Neural progenitor cell (in vitro differentiated cells): Measurements from ENCODE around the gene IGHMBP2. TPM values are rescaled to one million over a fixed set of nuclear protein-coding genes. Genes with fewer than 3 reads are reported as not detected.

Source experiments
- DNase-seq: peaks from one replicate; pipeline ENCODE4 v3.0.0-alpha.2; 2016; ENCODE audit warnings: low spot score
- H2AFZ ChIP-seq: fragments of 200-600 bp; sonication (generic); replicated peaks from 2 replicates; pipeline ENCODE4 v1.6.1; 2016; ENCODE audit warnings: antibody characterized with exemption
- H3F3A ChIP-seq: fragments of 200-600 bp; sonication (generic); 2 replicates; pipeline ENCODE4 v1.6.1; 2016; ENCODE audit warnings: antibody characterized with exemption, low read depth
- H3K27ac ChIP-seq: fragments of 200-600 bp; sonication (generic); 2 replicates; pipeline ENCODE4 v1.5.1; 2016; ENCODE audit warnings: mild to moderate bottlenecking
- H3K27me3 ChIP-seq: fragments of 200-600 bp; sonication (generic); 2 replicates; pipeline ENCODE4 v1.6.1; 2016; ENCODE audit warnings: mild to moderate bottlenecking, moderate library complexity
- H3K36me3 ChIP-seq: fragments of 200-600 bp; sonication (generic); 2 replicates; pipeline ENCODE4 v1.5.1; 2016
- H3K4me1 ChIP-seq: fragments of 200-600 bp; sonication (generic); 2 replicates; pipeline ENCODE4 v1.6.1; 2016; ENCODE audit warnings: mixed run types
- H3K4me2 ChIP-seq: fragments of 200-600 bp; sonication (generic); 2 replicates; pipeline ENCODE4 v1.6.1; 2016
- H3K4me3 ChIP-seq: fragments of 200-600 bp; sonication (generic); 2 replicates; pipeline ENCODE4 v1.5.1; 2016
- H3K79me2 ChIP-seq: fragments of 200-600 bp; sonication (generic); 2 replicates; pipeline ENCODE4 v1.6.1; 2016; ENCODE audit warnings: low read depth
- H3K9ac ChIP-seq: fragments of 200-600 bp; sonication (generic); 2 replicates; pipeline ENCODE4 v1.6.1; 2016
- H3K9me3 ChIP-seq: fragments of 200-600 bp; sonication (generic); 2 replicates; pipeline ENCODE4 v1.5.1; 2016; ENCODE audit warnings: low read depth
- H4K20me1 ChIP-seq: fragments of 200-600 bp; sonication (generic); 2 replicates; pipeline ENCODE4 v1.6.1; 2016; ENCODE audit warnings: low read depth
- H3K27ac Mint-ChIP-seq: 3 replicates; pipeline ENCODE4 v1.8.0; 2021; ENCODE audit warnings: mixed read lengths
- H3K27me3 Mint-ChIP-seq: 2 replicates; pipeline ENCODE4 v1.8.0; 2022; ENCODE audit warnings: low read depth, mild to moderate bottlenecking, inconsistent platforms, moderate library complexity, mixed read lengths; ENCODE audit not compliant: insufficient read depth
- H3K36me3 Mint-ChIP-seq: 3 replicates; pipeline ENCODE4 v1.8.0; 2021; ENCODE audit warnings: mixed read lengths
- H3K4me1 Mint-ChIP-seq: 3 replicates; pipeline ENCODE4 v1.8.0; 2021; ENCODE audit warnings: mixed read lengths
- H3K4me3 Mint-ChIP-seq: 3 replicates; pipeline ENCODE4 v1.8.0; 2021; ENCODE audit warnings: mild to moderate bottlenecking, moderate library complexity, mixed read lengths
- H3K9me3 Mint-ChIP-seq: 3 replicates; pipeline ENCODE4 v1.8.0; 2020; ENCODE audit warnings: mixed read lengths
- EZH2 ChIP-seq: fragments of 200-600 bp; sonication (generic); IDR thresholded peaks from 2 replicates; pipeline ENCODE4 v1.6.1; 2017; ENCODE audit warnings: antibody characterized with exemption, mild to moderate bottlenecking, moderate library complexity
- EZH2phosphoT487 ChIP-seq: fragments of 200-600 bp; sonication (generic); IDR thresholded peaks from 2 replicates; pipeline ENCODE4 v1.6.1; 2017; ENCODE audit warnings: antibody characterized with exemption
- total RNA-seq: library from RNA; depleted of rRNA; stranded (reverse); fragments of >200 nt; gene quantifications from 2 replicates; pipeline ENCODE4 v1.2.3, GENCODE V29; 2015; ENCODE audit warnings: low replicate concordance
- TF ChIP-seq, protein P1 (sequence below): fragments of 200-600 bp; sonication (generic); IDR thresholded peaks from 2 replicates; pipeline ENCODE4 v1.5.1; 2017; ENCODE audit warnings: antibody characterized with exemption, mild to moderate bottlenecking

IGHMBP2 gene
- total RNA-seq, 1 donor from 2014 or later, result 13.6 TPM

- H2AFZ ChIP-seq, result no peak overlapping the region
- H3K4me3 ChIP-seq, result no peak overlapping the region
- no peak overlapping the region for H3K27ac ChIP-seq
- H3K9ac ChIP-seq, result no peak overlapping the region
- H3K9me3 ChIP-seq, result no peaks in the 10 kb centered on the region
- Mint-ChIP-seq H3K9me3 (no peaks in the 10 kb centered on the region), H3K36me3 (peaks cover under 1% of the 10 kb centered on the region), H3K27me3 (peaks cover 4% of the 10 kb centered on the region), H3K27ac (no peak overlapping the region), H3K4me3 (no peak overlapping the region), H3K4me1 (no peaks in the 10 kb centered on the region)
- H3K36me3 ChIP-seq, result no peaks in the 10 kb centered on the region
- H3F3A ChIP-seq, result no peaks in the 10 kb centered on the region
- no peaks in the 10 kb centered on the region for H3K4me1 ChIP-seq
- TF ChIP-seq EZH2, result no peak
- TF ChIP-seq, protein P1, sequence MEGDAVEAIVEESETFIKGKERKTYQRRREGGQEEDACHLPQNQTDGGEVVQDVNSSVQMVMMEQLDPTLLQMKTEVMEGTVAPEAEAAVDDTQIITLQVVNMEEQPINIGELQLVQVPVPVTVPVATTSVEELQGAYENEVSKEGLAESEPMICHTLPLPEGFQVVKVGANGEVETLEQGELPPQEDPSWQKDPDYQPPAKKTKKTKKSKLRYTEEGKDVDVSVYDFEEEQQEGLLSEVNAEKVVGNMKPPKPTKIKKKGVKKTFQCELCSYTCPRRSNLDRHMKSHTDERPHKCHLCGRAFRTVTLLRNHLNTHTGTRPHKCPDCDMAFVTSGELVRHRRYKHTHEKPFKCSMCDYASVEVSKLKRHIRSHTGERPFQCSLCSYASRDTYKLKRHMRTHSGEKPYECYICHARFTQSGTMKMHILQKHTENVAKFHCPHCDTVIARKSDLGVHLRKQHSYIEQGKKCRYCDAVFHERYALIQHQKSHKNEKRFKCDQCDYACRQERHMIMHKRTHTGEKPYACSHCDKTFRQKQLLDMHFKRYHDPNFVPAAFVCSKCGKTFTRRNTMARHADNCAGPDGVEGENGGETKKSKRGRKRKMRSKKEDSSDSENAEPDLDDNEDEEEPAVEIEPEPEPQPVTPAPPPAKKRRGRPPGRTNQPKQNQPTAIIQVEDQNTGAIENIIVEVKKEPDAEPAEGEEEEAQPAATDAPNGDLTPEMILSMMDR, result no peak
- TF ChIP-seq EZH2phosphoT487, result no peak
- H4K20me1 ChIP-seq, result no peaks in the 10 kb centered on the region
- H3K27me3 ChIP-seq, result no peaks in the 10 kb centered on the region
- H3K4me2 ChIP-seq, result no peak overlapping the region
- H3K79me2 ChIP-seq, result no peaks in the 10 kb centered on the region
- DNase-seq, result no peak
Observed at GRCh38 chr11:68935516-68936357, 32.0 kb downstream of the IGHMBP2 start.

GRCh38 chr11:68936358-68936636 lies 32.6 kb downstream of the IGHMBP2 start:
- peaks cover 2% of the 10 kb centered on the region for H3K36me3 Mint-ChIP-seq
- no peak overlapping the region for H3K4me3 Mint-ChIP-seq
- no peak overlapping the region for H3K27ac Mint-ChIP-seq
- no peaks in the 10 kb centered on the region for H3K9me3 Mint-ChIP-seq
- Histone ChIP-seq H3K27me3 (no peaks in the 10 kb centered on the region), H3K4me1 (no peaks in the 10 kb centered on the region), H3K4me3 (no peak overlapping the region), H4K20me1 (no peaks in the 10 kb centered on the region), H2AFZ (no peak overlapping the region), H3F3A (no peaks in the 10 kb centered on the region), H3K36me3 (no peaks in the 10 kb centered on the region), H3K9me3 (no peaks in the 10 kb centered on the region), H3K79me2 (no peaks in the 10 kb centered on the region), H3K27ac (no peak overlapping the region), H3K9ac (no peak overlapping the region), H3K4me2 (no peak overlapping the region)
- no peak for DNase-seq
- no peaks in the 10 kb centered on the region for H3K4me1 Mint-ChIP-seq
- H3K27me3 Mint-ChIP-seq, result peaks cover 4% of the 10 kb centered on the region
- TF ChIP-seq EZH2, result no peak

DNA sequence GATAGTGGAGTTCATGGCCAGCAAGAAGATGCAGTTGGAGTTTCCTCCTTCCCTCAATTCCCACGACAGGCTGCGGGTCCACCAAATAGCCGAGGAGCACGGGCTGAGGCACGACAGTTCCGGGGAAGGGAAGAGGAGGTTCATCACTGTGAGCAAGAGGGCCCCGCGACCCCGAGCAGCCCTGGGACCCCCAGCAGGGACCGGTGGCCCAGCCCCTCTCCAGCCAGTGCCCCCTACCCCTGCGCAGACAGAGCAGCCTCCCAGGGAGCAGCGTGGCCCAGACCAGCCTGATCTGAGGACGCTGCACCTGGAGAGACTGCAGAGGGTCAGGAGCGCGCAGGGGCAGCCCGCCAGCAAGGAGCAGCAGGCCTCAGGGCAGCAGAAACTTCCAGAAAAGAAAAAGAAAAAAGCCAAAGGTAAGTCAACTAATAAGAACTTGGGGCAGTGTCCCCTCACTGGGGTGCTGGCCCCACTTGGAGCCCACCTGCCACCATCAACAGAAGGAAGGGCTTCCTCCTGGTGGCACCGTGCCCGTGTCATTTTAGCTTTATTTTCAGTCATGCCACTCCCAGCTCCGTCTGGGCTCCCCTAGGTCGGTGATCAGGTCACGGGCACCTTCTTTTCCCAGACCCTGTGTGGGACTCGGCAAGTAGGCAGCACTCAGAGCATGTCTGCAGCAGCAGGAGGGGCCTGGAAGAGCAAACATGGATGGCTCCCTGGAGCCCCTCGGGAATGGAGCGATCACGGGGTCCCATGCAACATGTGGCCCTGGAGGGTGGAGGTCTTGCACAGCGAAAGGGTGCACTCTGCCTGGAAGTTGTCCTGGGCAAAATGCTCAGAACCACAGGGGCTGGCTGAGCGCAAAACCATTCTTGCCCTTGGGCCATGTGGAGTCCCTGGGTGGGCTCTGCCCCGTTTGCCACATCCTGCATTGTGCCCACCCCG lies 33.3 kb downstream of the IGHMBP2 start:
- no peaks in the 10 kb centered on the region for H3K4me1 Mint-ChIP-seq
- H3K4me2 ChIP-seq, result no peak overlapping the region
- H3K4me3 Mint-ChIP-seq, result no peak overlapping the region
- H3K9ac ChIP-seq, result no peak overlapping the region
- peaks cover 4% of the 10 kb centered on the region for H3K27me3 Mint-ChIP-seq
- no peak overlapping the region for H3K27ac ChIP-seq
- no peaks in the 10 kb centered on the region for H3K27me3 ChIP-seq
- TF ChIP-seq EZH2phosphoT487 (no peak), EZH2 (no peak)
- TF ChIP-seq, protein P1, result no peak
- H3K4me1 ChIP-seq, result no peaks in the 10 kb centered on the region
- H3F3A ChIP-seq, result no peaks in the 10 kb centered on the region
- H3K27ac Mint-ChIP-seq, result no peak overlapping the region
- no peaks in the 10 kb centered on the region for H3K36me3 ChIP-seq
- no peak overlapping the region for H2AFZ ChIP-seq
- DNase-seq, result no peak
- peaks cover 2% of the 10 kb centered on the region for H3K36me3 Mint-ChIP-seq
- no peaks in the 10 kb centered on the region for H4K20me1 ChIP-seq
- H3K9me3 Mint-ChIP-seq, result no peaks in the 10 kb centered on the region
- no peaks in the 10 kb centered on the region for H3K9me3 ChIP-seq
- no peaks in the 10 kb centered on the region for H3K79me2 ChIP-seq
- no peak overlapping the region for H3K4me3 ChIP-seq
